A673 (cell line): Measurements from ENCODE around the gene MIS18BP1. TPM values are rescaled to one million over a fixed set of nuclear protein-coding genes. Genes with fewer than 3 reads are reported as not detected.

Experiments
- BruUV-seq: library from RNA; stranded (reverse); fragments of 400-500 nt; replicated peaks from 2 replicates; lab custom pipeline; 2021; lab: Mats Ljungman, UMichigan
- CTCF ChIA-PET: fragments of 300-600 bp; sonication (Branson Sonifier 250); formaldehyde crosslinking; loops from one replicate; lab custom pipeline; 2022; ENCODE audit warnings: antibody characterized with exemption; lab: Charles Lee
- POLR2A ChIA-PET: fragments of 300-600 bp; sonication (Branson Sonifier 250); formaldehyde crosslinking; loops from one replicate; lab custom pipeline; 2022; ENCODE audit warnings: antibody characterized with exemption; ENCODE audit not compliant: low non-redundant PET; lab: Charles Lee
- DNase-seq: peaks from one replicate; pipeline ENCODE4 v3.0.0-alpha.2; 2015; ENCODE audit warnings: low spot score
- H3K27ac ChIP-seq: fragments of 200-600 bp; sonication (generic); 2 replicates; pipeline ENCODE4 v1.5.1; 2016; ENCODE audit warnings: mixed run types, low read depth, mild to moderate bottlenecking, mixed read lengths, antibody characterized with exemption, low read length; ENCODE audit not compliant: poor library complexity, severe bottlenecking
- H3K27me3 ChIP-seq: fragments of 200-600 bp; sonication (generic); replicated peaks from 2 replicates; pipeline ENCODE4 v1.6.1; 2017; ENCODE audit warnings: mixed run types, low read depth, mild to moderate bottlenecking, mixed read lengths, antibody characterized with exemption, low read length; ENCODE audit not compliant: insufficient read depth, poor library complexity
- H3K36me3 ChIP-seq: fragments of 200-600 bp; sonication (generic); 2 replicates; pipeline ENCODE4 v1.6.1; 2016; ENCODE audit warnings: mixed run types, mild to moderate bottlenecking, mixed read lengths, antibody characterized with exemption, low read length; ENCODE audit not compliant: insufficient read depth, poor library complexity, severe bottlenecking
- H3K4me1 ChIP-seq: fragments of 200-600 bp; sonication (generic); 2 replicates; pipeline ENCODE4 v1.6.1; 2017; ENCODE audit warnings: mixed run types, mild to moderate bottlenecking, mixed read lengths, antibody characterized with exemption, low read length; ENCODE audit not compliant: insufficient read depth, poor library complexity, severe bottlenecking
- H3K4me3 ChIP-seq: fragments of 200-600 bp; sonication (generic); 2 replicates; pipeline ENCODE4 v1.5.1; 2016; ENCODE audit warnings: low read depth, mixed run types, mild to moderate bottlenecking, mixed read lengths, low read length; ENCODE audit not compliant: poor library complexity, severe bottlenecking
- H3K9me3 ChIP-seq: fragments of 200-600 bp; sonication (generic); 2 replicates; pipeline ENCODE4 v1.6.1; 2016; ENCODE audit warnings: mixed run types, low read depth, mild to moderate bottlenecking, mixed read lengths, antibody characterized with exemption, low read length; ENCODE audit not compliant: poor library complexity, severe bottlenecking
- CTCF ChIP-seq: fragments of 300-800, 200-600 bp; sonication (generic); conservative IDR thresholded peaks from 2 replicates; pipeline ENCODE4 v1.5.1; 2017; ENCODE audit warnings: low read depth, mild to moderate bottlenecking, antibody characterized with exemption, low read length, moderate library complexity, mixed read lengths
- EZH2 ChIP-seq: fragments of 200-600 bp; sonication (generic); IDR thresholded peaks from 2 replicates; pipeline ENCODE4 v1.6.1; 2017; ENCODE audit warnings: borderline replicate concordance, low read depth, mild to moderate bottlenecking, mixed read lengths, antibody characterized with exemption, low read length; ENCODE audit not compliant: poor library complexity, severe bottlenecking
- intact Hi-C: fragments of 100-400 bp; cut with micrococcal nuclease; formaldehyde crosslinking; loops from one replicate; pipeline ENCODE4 v1.10.0; 2022; ENCODE audit not compliant: unreplicated experiment
- total RNA-seq: library from RNA; stranded (reverse); gene quantifications from 2 replicates; pipeline ENCODE4 v1.2.3, GENCODE V29; 2021

Gene MIS18BP1
- total RNA-seq, 1 experiment from 2014 or later: 63.0 TPM

GRCh38 chr14:45242706-45243105 is 10.3 kb downstream of the MIS18BP1 start:
- no peak for DNase-seq
- TF ChIP-seq EZH2 (no peak), CTCF (no peak)
- BruUV-seq: no TSS peak
- Histone ChIP-seq H3K9me3 (no peaks in the 10 kb centered on the region), H3K36me3 (peaks cover 19% of the 10 kb centered on the region), H3K27ac (no peak overlapping the region), H3K4me3 (no peak overlapping the region), H3K27me3 (no peaks in the 10 kb centered on the region), H3K4me1 (no peaks in the 10 kb centered on the region)
- POLR2A ChIA-PET: no interaction called here
- intact Hi-C loops: no loop called here
- CTCF ChIA-PET: no interaction called here

DNA sequence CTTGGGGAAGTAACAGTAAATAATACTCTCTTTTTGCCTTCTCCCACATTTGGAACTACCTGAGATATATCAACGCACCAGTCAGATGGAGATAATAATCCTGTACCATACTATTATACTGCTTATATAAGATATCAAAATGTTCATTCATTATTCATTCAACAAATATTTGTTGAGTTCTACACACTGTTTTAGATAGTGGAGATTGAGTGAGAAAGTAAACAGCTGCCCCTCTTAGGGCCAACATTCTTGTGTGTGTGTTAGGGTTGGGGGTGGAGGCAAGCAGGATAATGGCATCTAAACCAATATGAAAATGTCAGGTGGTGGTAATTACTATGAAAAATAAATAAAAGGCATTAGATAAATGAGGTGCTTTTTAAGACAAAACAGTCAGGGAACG is 14.0 kb downstream of the MIS18BP1 start:
- no TSS peak for BruUV-seq
- H3K4me1 ChIP-seq: no peaks in the 10 kb centered on the region
- no peaks in the 10 kb centered on the region for H3K27me3 ChIP-seq
- H3K9me3 ChIP-seq: no peaks in the 10 kb centered on the region
- ChIA-PET POLR2A (no interaction called here), CTCF (no interaction called here)
- intact Hi-C loops: no loop called here
- H3K27ac ChIP-seq: no peak overlapping the region
- no peak for DNase-seq
- peaks cover 39% of the 10 kb centered on the region for H3K36me3 ChIP-seq
- H3K4me3 ChIP-seq: no peak overlapping the region
- TF ChIP-seq CTCF (no peak), EZH2 (no peak)

- Histone ChIP-seq H3K9me3 (no peaks in the 10 kb centered on the region), H3K27me3 (no peaks in the 10 kb centered on the region), H3K27ac (no peak overlapping the region), H3K4me1 (no peaks in the 10 kb centered on the region), H3K4me3 (no peak overlapping the region), H3K36me3 (peaks cover 93% of the 10 kb centered on the region)
- ChIA-PET CTCF (no interaction called here), POLR2A (no interaction called here)
- intact Hi-C loops: no loop called here
- DNase-seq: no peak
- BruUV-seq: no TSS peak
- TF ChIP-seq CTCF (no peak), EZH2 (no peak)
These were observed 25.4 kb downstream of the MIS18BP1 start for GRCh38 chr14:45227566-45227965.
